HG03521 (cell line): Measurements from ENCODE around the gene NUP85.
A peak's percentile ranks its signal among the peaks of the same experiment; 100 is the strongest.
"Not testable (repeated sequence)": the region's sequence is repeated elsewhere in the genome, so short reads cannot be mapped to it uniquely, and the experiment has no call there.

Experiments
- ATAC-seq: cut with Tn5 transposase; IDR thresholded peaks from one replicate; pipeline ENCODE4 v1.9.1; 2021; ENCODE audit warnings: mild to moderate bottlenecking, moderate library complexity; ENCODE audit not compliant: unreplicated experiment

The NUP85 gene

DNA sequence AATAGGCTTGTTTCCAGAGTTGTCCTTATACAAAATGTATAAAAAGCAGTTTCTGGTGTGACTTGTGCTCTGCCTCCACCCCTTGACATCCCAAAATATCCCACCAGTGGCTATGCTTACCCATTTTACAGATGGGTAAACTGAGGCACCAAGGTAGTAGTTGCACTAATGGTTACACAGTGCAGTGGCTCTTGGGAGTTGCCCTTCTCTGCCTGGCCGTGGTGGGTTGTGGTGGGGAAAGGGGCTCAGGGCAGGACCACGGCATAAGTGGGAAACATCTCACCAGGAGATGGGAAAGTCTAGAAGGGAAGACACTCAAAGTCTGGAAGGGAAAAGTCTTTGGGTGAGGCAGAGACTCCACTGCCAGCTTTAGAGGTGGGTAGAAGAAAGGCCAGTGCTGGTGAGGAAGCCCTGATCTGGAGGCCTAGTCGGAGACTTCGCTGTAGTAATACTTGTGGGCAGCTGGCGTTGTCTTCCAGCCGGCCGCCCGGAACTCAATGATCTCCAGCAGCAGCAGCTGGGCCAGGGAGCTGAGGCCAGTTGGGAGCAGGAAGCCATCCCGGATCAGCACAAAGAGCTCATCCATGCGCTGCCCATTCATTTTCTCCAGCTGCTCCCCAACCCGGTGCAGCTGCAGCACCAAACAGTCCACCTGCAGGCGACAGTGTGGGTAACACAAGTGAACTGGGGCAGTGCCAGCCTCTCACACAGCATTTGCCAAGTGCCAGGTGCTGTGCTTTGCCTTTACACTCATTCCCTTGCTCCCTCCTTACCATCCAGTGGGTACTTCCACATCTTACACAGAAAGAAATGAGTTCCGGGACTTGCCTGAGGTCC lies 61.1 kb downstream of the NUP85 start:
- no peak for ATAC-seq

DNA sequence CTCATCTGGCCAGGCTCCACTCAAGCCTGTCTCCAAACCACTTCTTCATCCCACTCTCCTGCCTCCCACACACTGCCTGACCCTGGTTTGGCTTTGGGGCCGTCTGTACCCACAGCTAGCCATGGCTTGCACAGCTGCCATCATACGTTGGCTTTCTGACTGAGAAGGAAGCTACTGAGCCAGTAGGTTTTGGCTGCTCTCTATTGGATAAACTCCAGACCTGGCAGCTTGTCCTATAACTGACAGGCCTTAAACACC lies 61.6 kb downstream of the NUP85 start:
- no peak for ATAC-seq

DNA sequence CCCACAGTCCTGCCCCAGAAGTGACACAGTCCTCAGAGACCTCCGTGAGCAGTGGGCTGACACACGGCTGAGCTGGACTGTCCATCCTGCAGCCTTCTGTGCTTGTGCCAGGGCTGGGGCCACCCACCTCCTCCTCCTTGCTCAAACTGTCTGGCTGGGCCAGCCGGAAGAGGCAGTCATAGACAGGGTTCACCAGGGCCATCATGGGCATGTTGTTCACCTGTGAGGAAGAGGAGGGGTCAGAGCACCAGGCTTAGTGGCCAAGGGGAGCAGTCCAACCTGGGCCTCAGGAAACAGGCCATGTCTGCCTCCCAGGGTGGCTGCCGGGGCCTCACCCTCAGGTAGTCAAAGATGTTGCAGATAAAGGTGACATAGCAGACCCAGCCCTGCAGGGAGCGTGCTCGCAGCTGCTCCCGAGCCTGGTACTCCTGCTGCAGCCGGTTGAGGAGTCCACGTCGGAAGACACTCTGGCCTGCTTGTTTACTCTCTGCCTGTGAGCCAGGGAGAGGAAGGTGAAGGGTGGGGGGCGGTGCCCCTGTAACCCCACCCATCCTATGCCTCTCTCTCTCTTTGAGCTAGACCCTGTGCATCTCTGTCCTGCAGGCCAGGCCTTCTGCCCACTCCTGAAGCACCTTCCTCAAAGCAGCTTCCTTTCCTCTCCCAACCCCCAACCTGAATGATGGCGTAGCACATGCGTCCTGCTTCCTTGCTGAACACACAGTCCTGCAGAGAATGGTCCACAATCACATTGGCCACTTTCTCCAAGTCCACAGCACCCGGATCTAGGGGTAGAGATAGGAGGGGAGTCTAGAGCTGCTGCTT lies 62.1 kb downstream of the NUP85 start:
- no peak for ATAC-seq

DNA sequence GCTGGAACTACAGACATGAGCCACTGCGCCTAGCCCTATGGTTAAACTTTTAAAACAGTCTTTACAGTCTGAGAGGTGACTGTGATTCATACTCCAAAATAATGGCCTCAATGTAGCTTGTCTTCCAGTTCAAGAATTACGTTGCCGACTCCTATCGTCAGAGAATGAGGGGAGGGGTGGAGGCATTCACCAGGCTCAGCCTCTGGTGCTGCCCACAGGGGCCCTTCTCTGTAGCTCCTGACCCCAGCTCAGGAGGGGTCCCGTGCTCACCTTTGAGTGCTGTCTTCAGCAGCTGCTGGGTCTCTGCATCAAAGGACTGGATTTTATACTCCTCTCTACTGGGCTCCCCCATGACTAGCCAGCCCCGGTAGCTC lies 64.4 kb downstream of the NUP85 start:
- no peak for ATAC-seq

DNA sequence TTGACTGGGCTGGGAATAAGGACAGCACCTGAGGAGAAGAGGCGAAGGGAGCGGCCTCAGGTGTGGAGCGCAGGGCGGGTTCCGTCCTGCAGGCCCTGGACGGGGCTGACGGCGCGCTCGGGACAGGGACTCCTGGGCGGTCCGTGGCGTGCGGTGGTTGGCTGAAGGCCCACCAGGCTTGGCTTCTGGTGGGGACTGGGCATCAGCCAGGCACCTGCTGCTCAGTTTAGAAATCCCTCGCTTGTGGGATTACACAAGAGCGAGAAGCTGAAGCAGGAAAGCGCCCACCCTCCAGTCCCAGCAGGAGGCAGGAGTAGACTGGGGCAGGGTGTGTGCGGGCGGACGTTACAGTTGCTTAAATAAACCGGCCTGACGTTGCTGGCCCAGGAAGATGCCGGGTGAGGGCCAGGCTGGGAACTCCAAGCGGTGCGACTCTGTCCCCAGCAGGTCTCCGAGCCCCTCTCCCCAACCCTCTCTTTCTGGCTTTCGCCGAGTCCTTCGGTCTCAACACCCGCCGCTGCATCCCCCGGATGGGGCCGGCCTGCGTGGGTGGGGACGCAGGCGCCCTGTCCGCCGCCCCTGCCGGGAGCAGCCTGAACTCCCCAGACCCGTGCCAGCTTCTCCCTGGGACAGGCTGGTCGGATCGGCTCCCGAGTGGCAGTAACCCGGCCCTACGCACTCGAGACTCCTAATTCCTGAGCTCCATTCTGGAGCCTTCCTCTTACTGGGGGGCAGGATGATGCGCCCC lies 64.9 kb downstream of the NUP85 start:
- ATAC-seq = peak; percentile 36

DNA sequence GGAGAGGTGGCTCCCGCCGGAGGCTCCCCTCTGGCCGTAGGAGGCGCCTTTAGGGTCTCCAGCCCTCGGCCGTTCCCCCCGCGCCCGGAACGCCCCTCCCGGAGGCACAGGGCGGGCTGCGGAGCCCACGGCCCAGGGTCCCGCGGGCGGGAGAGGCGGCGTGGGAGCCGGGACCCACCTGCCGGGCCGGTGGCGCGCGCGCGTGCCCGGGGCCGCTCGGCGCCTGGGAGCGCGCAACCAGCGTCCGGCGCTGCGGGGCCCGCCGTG lies 65.4 kb downstream of the NUP85 start, which contains the start of gene MIF4GD:
Gene MIF4GD (minus strand): TSS at position 266 of the 267 bp plus-strand sequence. CDS start 1,036 bp downstream, outside the sequence.
- no peak for ATAC-seq

DNA sequence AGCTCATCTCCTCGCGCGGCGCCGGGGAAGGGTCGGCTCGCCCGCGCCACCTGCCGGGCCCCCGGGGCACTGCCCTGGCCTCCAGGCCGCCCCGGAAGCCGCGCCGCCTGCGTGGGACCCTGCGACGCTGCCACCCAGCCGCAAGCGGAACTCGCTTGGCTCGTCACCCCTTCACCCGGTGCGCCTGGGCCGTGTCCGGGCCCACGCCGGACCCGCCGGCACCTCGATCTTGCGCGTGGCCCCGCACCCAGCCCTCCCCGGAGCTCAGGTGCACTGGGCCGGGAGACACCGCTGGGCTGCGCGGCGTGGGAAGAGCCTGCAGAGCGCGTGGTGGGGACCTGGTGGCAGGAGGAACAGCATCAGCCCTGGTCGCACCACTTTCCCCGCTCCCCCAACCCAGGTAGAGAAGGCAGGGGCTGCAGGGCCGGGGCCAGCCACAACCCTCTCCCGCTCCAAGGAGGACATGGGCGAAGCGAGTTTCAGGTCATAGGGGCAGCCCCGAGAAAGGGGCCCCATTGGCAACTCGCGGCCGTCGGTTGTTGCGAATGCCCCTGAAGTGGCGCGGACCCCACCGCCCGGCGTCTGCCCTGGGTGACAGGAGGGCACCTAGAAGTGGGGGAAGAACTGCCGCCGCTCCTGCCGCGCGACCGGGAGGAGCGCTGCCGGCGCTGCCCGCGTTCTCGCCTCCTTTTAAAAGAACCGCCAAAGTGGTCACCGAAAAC lies 65.9 kb downstream of the NUP85 start:
- ATAC-seq = peak; percentile 81

DNA sequence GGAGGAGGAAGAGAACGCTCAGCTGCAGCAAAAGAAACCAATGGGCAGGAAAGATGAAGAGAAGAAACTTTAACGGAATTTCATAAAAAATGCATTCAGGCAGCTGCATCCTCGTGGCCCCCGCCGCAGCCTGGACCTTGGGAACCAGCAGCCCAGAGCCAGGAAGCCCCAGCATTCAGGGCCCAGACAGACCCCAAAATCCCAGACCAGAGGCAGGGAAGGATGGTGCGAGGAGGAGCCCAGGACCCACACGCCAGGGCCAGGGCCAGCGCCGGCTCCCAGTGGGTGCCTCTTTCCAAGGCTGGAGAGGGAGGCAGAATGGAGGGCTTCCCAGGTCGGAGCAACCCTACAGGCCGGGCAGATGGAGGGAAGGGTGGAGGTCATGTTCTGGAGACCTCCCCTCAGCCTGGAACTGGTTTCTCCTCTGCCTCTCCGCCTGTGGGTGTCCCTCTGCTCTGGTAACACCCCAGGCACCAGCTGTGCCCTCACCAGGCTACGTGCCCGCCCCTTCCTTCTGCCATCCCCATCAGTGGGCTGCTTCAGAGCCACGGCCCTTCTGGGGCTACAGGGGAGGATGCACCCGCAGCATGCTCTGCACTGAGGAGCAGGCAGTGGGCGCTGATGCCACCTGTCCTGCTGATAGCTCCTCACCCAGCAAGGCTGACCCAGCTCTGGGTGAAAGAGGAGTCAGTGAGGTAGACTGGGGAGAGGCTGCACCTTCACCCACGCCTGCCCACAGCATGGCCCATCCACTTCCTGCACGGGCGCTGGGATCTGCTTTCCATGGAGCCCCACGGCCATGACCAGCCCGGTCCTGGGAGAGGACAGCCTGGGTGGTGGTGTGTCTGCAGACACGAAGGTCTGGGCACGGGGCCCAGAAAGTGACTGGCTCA lies 66.7 kb downstream of the NUP85 start:
- no peak for ATAC-seq

DNA sequence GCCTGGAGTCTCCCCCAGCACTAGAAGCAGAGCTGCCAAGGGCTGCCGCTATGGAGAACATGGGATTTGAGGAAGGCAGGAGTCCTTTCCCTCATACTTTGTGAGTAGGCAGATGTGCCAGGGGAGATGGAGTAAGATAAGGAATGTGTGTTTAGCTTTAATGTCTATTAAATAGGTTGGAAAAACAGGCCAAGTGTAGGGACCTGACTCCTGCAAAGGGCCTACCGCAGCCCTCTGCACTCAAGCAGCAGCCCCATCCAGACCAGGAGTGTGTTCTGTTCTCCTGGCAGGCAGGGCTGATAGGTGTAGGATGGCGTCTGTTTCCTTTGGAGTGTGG lies 67.3 kb downstream of the NUP85 start:
- no peak for ATAC-seq

DNA sequence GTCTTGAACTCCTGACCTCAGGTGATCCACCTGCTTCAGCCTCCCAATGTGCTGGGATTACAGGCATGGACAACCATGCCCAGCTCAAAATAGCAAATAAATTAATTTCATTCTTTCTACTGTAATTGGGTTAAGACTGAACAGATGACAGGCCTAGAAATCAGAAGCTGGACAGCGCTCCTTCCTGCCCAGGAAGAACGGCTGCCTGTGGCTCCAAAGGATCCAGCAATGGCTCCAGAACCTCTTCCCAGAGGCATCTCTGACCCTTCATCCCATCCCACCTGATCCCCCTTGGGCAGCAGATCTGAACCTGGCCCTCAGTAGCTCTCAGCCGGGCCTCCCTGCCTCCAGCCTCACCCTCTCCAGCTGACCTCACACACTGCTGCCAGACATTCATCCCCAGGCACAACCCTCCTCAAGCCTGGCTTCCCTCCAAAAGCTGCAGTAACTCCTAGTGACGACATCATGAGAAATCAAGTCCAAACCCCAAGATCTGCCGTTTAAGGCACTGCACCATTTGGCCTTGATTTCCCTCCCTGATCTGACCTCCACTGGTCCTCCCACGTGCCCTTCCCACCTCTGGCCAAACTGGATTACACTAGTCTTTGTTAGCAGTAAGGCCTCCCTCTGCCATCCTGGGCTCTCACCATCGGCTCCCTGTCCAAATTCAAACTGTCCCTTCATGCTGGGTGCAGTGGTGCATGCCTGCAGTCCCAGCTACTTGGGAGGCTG lies 68.7 kb downstream of the NUP85 start:
- ATAC-seq = no peak

DNA sequence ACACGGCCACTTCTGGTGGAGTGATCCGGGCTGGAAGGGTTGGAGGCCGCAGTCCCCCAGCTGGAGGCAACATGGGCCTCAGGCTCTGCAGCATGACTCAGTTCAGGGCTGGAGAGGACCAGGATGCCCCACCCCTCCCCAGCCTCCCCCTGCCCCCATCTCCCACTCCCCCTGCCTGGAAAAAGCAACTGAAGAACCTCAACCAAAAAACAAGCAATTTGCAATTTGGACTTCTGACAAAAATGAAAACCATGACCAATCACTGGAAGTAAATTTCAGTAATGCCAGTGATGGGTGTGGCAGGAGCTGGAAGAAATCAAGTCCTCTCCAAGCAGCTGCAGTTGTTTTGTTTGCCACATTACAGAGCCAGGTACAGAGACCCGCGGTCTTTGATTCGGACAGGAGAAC lies 72.2 kb downstream of the NUP85 start:
- ATAC-seq = no peak

DNA sequence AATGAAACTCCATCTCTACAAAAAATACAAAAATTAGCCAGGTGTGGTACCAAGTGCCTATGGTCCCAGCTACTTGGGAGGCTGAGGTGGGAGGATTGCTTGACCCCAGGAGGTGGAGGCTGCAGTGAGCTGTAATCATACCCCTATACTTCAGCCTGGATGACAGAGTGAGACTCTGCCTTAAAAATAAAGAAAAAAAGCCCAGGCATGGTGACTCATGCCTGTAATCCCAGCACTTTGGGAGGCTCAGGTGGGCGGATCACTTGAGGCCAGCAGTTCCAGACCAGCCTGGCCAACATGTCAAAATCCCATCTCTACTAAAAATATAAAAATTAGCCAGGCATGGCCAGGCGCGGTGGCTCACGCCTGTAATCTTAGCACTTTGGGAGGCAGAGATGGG lies 74.7 kb downstream of the NUP85 start:
- ATAC-seq = not testable (repeated sequence)

DNA sequence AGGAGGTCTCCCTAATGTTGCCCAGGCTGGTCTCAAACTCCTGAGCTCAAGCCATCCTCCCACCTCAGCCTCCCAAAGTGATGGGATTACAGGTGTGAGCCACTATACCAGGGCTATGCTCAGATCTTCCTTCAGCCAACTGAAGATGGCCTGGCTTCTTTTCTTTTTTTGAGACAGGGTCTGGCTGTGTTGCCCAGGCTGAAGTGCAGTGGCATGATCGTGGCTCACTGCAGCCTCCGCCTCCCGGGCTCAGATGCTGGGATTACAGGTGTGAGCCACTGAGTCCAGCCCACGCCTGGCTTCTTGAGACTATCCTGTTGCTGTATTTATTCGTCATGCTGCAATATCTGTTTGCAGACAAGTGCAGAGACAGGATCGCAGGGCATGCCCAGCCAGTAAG lies 79.6 kb downstream of the NUP85 start:
- ATAC-seq = no peak
